Esophagus squamous epithelium (tissue), 4 donors: ENCODE results near the gene KLHDC9.

Experiments used
- POLR2A ChIP-seq, 4 donors: fragments of 450-650 bp; IDR thresholded peaks; one replicate each; pipeline ENCODE4 v1.6.1; 2017; ENCODE audit warnings: antibody characterized with exemption in 4 of 4, mild to moderate bottlenecking in 4 of 4, moderate library complexity in 3 of 4
- TF ChIP-seq, protein P1 (sequence below), 6 experiments: fragments of 450-650 bp in 4 of 6; fragments of 200-600 bp in 2 of 6; sonication (generic) in 2 of 6; IDR thresholded peaks; one replicate each; pipeline ENCODE4 v1.5.1; 2016 to 2019; ENCODE audit warnings: antibody characterized with exemption in 6 of 6, mild to moderate bottlenecking in 4 of 6, moderate library complexity in 4 of 6

DNA sequence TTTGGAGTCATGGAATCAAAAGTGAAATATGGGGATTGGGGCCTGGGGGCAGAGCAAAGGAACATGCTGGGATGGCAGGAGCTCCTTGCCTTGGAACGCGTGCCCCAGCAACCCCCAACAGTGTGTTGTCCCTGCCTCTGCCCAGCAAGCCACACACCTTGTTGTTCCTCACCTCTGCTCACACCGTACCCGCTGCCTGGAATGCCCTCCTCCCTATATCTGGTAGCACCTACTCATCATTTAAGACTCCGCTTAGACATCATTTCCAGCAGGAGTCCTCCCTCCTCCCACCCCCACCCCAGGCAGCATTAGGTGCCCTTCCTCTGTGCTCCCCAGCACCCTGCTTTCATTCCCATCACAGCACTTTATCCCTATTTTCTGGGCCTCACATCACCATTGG lies 16.6 kb upstream of the KLHDC9 start:
- TF ChIP-seq, protein P1, sequence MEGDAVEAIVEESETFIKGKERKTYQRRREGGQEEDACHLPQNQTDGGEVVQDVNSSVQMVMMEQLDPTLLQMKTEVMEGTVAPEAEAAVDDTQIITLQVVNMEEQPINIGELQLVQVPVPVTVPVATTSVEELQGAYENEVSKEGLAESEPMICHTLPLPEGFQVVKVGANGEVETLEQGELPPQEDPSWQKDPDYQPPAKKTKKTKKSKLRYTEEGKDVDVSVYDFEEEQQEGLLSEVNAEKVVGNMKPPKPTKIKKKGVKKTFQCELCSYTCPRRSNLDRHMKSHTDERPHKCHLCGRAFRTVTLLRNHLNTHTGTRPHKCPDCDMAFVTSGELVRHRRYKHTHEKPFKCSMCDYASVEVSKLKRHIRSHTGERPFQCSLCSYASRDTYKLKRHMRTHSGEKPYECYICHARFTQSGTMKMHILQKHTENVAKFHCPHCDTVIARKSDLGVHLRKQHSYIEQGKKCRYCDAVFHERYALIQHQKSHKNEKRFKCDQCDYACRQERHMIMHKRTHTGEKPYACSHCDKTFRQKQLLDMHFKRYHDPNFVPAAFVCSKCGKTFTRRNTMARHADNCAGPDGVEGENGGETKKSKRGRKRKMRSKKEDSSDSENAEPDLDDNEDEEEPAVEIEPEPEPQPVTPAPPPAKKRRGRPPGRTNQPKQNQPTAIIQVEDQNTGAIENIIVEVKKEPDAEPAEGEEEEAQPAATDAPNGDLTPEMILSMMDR (IDR thresholded peaks at IDR 0.05) = no peak
- no peak for TF ChIP-seq POLR2A (IDR thresholded peaks at IDR 0.05)
